GM12873 (cell line): Measurements from ENCODE around the gene VSIG10.

ENCODE experiments used
- CTCF ChIP-seq: IDR thresholded peaks from 2 replicates; pipeline ENCODE4 v1.5.1; 2012; ENCODE audit warnings: low read depth, mild to moderate bottlenecking, moderate library complexity, low read length, control low read depth; ENCODE audit not compliant: insufficient read depth; ENCODE audit errors: missing control alignments

VSIG10 gene

GRCh38 chr12:118140825-118141224 is 37.0 kb upstream of the VSIG10 start:
- TF ChIP-seq CTCF, result no peak

GRCh38 chr12:118137148-118137678 is 33.4 kb upstream of the VSIG10 start:
- TF ChIP-seq CTCF, result no peak

GRCh38 chr12:118136559-118137003 is 32.8 kb upstream of the VSIG10 start:
- no peak for TF ChIP-seq CTCF

- TF ChIP-seq CTCF, result peak; percentile 17
Measured at GRCh38 chr12:118135788-118136558, 32.2 kb upstream of the VSIG10 start, which contains the start of gene PEBP1. PEBP1 (plus strand) TSS chr12:118136124; CDS start chr12:118136210, 86 bp downstream.

GRCh38 chr12:118127867-118128266 is 24.1 kb upstream of the VSIG10 start:
- TF ChIP-seq CTCF, result no peak

- no peak for TF ChIP-seq CTCF
Measured at GRCh38 chr12:118126119-118126757, 22.4 kb upstream of the VSIG10 start.

GRCh38 chr12:118125743-118126118 is 21.9 kb upstream of the VSIG10 start:
- no peak for TF ChIP-seq CTCF
